Activated B cell treated with CpG ODN at 0.5 μM for 24 hours (primary cell): Measurements from ENCODE around the gene FAM9C. TPM values are rescaled to one million over a fixed set of nuclear protein-coding genes. Genes with fewer than 3 reads are reported as not detected.
"Not testable (repeated sequence)": the region's sequence is repeated elsewhere in the genome, so short reads cannot be mapped to it uniquely, and the experiment has no call there.

Source experiments
- ATAC-seq: fragments of 200-7000 bp; cut with Tn5 transposase; one replicate; pipeline ENCODE4 v1.10.0; 2021; ENCODE audit warnings: low read depth, mild to moderate bottlenecking, moderate library complexity
- CTCF ChIA-PET: fragments of 350-600 bp; sonication (Branson Sonifier 250); formaldehyde crosslinking; loops from one replicate; lab custom pipeline; 2021; ENCODE audit warnings: antibody characterized with exemption; lab: Charles Lee
- POLR2A ChIA-PET: fragments of 350-600 bp; sonication (Branson Sonifier 250); formaldehyde crosslinking; loops from one replicate; lab custom pipeline; 2021; ENCODE audit warnings: antibody characterized with exemption; lab: Charles Lee
- DNase-seq: peaks from one replicate; pipeline ENCODE4 v3.0.0; 2022
- H3K27ac Mint-ChIP-seq: one replicate; pipeline ENCODE4 v1.8.0; 2020; ENCODE audit warnings: mixed read lengths
- H3K27me3 Mint-ChIP-seq: one replicate; pipeline ENCODE4 v1.8.0; 2021; ENCODE audit warnings: mixed read lengths
- H3K36me3 Mint-ChIP-seq: one replicate; pipeline ENCODE4 v1.8.0; 2021; ENCODE audit warnings: low read depth, mixed read lengths
- H3K4me1 Mint-ChIP-seq: one replicate; pipeline ENCODE4 v1.8.0; 2021; ENCODE audit warnings: mixed read lengths
- H3K4me3 Mint-ChIP-seq: one replicate; pipeline ENCODE4 v1.8.0; 2020; ENCODE audit warnings: mild to moderate bottlenecking, mixed read lengths
- H3K9me3 Mint-ChIP-seq: one replicate; pipeline ENCODE4 v1.8.0; 2020; ENCODE audit warnings: mixed read lengths
- intact Hi-C: fragments of 100-400 bp; cut with micrococcal nuclease; formaldehyde crosslinking; loops from one replicate; pipeline ENCODE4 v1.15.1; 2024
- total RNA-seq: library from RNA; stranded (reverse); gene quantifications from 2 replicates; pipeline ENCODE4 v1.2.3, GENCODE V29; 2022
- TF ChIP-seq, protein P1 (sequence below): fragments of 200-600 bp; IDR thresholded peaks from one replicate; pipeline ENCODE4 v1.8.0; 2022; ENCODE audit warnings: antibody characterized with exemption, mild to moderate bottlenecking

Gene FAM9C
- total RNA-seq, 1 donor from 2014 or later = not detected

DNA sequence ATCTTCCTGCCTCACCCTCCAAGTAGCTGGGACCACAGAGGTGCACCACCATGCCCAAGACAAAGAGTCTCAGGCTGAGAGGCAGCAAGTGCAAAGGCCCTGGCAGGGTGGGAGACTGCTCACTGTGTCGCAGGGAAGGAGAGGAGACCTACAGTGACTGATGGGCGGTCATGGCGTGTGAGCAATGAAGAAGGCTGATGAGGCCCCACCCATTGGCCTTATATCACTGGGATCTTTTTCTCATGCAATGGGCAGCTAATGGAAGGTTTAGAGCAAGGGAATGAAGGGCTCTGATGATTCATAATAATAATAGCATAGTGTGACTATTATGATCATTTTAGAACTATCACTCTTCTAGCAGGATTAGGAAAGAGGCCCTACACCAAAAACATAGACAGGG, 20.9 kb downstream of the FAM9C start:
- Mint-ChIP-seq H3K27me3 (no peaks in the 10 kb centered on the region), H3K4me1 (peaks cover 47% of the 10 kb centered on the region), H3K27ac (no peak overlapping the region), H3K4me3 (no peak overlapping the region), H3K36me3 (no peaks in the 10 kb centered on the region), H3K9me3 (no peaks in the 10 kb centered on the region)
- intact Hi-C loops = no loop called here
- TF ChIP-seq, protein P1, sequence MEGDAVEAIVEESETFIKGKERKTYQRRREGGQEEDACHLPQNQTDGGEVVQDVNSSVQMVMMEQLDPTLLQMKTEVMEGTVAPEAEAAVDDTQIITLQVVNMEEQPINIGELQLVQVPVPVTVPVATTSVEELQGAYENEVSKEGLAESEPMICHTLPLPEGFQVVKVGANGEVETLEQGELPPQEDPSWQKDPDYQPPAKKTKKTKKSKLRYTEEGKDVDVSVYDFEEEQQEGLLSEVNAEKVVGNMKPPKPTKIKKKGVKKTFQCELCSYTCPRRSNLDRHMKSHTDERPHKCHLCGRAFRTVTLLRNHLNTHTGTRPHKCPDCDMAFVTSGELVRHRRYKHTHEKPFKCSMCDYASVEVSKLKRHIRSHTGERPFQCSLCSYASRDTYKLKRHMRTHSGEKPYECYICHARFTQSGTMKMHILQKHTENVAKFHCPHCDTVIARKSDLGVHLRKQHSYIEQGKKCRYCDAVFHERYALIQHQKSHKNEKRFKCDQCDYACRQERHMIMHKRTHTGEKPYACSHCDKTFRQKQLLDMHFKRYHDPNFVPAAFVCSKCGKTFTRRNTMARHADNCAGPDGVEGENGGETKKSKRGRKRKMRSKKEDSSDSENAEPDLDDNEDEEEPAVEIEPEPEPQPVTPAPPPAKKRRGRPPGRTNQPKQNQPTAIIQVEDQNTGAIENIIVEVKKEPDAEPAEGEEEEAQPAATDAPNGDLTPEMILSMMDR = no peak
- ChIA-PET POLR2A (interaction anchor here (0.6 to 2.0 kb wide), 11 partner anchors 10 to 68 kb away, joined by 3 to 9 read pairs (median 4); partner anchors contain the start of gene TMSB4X), CTCF (interaction anchor here (0.6 to 0.9 kb wide), 2 partner anchors 77 to 464 kb away, joined by 3 read pairs; no protein-coding TSS in a partner anchor)
- DNase-seq (no peak), ATAC-seq (no peak)

DNA sequence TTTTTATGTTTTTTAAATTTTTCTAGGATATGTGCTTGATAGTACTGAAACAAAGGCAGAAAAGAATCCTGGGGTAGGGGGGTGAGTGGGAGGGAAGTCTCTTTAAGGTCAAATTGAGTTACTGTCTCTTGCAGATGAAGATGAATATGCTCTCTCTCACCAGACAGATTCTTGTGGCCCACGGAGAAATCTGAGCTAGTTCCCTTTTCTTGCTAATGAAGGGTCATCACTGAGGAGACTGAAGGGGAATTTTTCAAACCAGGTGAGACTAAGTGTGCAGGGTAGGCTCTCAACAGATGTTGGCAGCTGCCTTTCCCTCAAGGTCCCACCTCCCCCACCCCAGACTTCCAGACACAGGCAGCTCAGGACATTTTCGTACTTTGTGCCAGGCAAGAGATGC, 21.5 kb downstream of the FAM9C start:
- DNase-seq (no peak), ATAC-seq (peak; percentile 71)
- Mint-ChIP-seq H3K27ac (peak overlapping the region; percentile 53), H3K27me3 (no peaks in the 10 kb centered on the region), H3K4me3 (peak overlapping the region; percentile 38), H3K4me1 (peaks cover 45% of the 10 kb centered on the region), H3K9me3 (no peaks in the 10 kb centered on the region), H3K36me3 (no peaks in the 10 kb centered on the region)
- TF ChIP-seq, protein P1 = no peak
- ChIA-PET POLR2A (interaction anchor here (0.6 to 2.0 kb wide), 13 partner anchors 9 to 68 kb away, joined by 3 to 9 read pairs (median 4); partner anchors contain the start of gene TMSB4X), CTCF (interaction anchor here (0.6 to 0.9 kb wide), 2 partner anchors 76 to 465 kb away, joined by 3 read pairs; no protein-coding TSS in a partner anchor)
- intact Hi-C loops = no loop called here

DNA sequence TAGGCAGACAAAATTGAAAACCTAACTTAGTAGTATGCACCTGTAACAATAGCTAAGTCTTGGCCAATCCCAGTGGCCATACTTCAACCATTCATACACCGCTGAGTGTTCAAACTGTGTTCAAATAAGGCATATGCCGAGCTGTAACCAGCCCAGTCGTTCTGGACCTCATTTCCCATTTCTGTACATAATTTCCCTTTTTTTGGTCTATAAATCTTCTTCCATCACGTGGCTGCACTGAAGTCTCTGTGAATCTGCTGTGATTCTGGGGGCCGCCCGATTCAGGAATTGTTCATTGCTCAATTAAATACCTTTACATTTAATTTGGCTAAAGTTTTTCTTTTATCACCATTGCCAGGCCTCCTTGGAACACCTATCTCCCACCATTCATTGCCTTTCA, 27.7 kb downstream of the FAM9C start:
- CTCF ChIA-PET, H3K27me3 Mint-ChIP-seq, intact Hi-C loops, DNase-seq, H3K36me3 Mint-ChIP-seq, H3K27ac Mint-ChIP-seq, H3K9me3 Mint-ChIP-seq, ATAC-seq: not testable (repeated sequence)
- POLR2A ChIA-PET = interaction anchor here (1.0 kb wide), 1 partner anchor 17 kb away, joined by 3 read pairs; no protein-coding TSS in a partner anchor
- H3K4me1 Mint-ChIP-seq = peaks cover 48% of the 10 kb centered on the region
- H3K4me3 Mint-ChIP-seq = peak overlapping the region; percentile 24

DNA sequence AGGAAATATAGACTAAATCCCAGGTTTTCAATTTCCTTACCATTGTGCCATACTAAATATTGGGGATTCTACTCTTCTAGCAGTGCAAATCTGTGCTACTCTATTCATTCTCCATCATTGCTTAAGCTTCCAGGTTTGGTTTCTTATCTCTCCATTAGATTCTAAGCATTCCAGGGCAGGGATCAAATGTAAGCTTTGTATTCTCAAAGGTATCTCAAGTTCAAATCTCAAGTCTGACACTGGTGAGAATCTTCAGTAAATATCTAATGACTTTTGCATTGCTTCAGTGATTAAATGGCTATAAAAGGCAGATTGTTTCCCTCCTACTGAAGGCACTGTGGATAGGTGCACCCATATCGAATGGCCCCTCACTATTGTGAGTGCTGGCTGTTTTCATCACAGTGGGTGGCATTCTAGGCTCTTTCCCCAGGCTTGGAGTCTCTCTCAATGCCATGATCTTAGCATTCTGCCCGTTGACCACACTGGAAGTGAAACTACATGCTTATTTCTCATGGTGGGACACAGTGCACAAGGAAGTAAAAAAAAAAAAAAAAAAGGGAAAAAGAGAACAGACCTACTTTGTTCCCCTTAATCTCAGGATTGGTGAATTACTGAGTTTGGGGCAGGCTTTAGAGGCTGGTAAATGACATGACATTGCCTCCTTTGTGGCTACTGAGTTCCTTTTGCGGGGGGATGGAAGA, 28.7 kb downstream of the FAM9C start:
- Mint-ChIP-seq H3K4me1 (peaks cover 52% of the 10 kb centered on the region), H3K4me3 (no peak overlapping the region), H3K27ac (no peak overlapping the region), H3K27me3 (no peaks in the 10 kb centered on the region), H3K36me3 (no peaks in the 10 kb centered on the region), H3K9me3 (no peaks in the 10 kb centered on the region)
- ChIA-PET POLR2A (interaction anchor here (1.0 kb wide), 1 partner anchor 16 kb away, joined by 3 read pairs; no protein-coding TSS in a partner anchor), CTCF (no interaction called here)
- no peak for ATAC-seq
- TF ChIP-seq, protein P1 = no peak
- DNase-seq = no peak
- intact Hi-C loops = no loop called here

DNA sequence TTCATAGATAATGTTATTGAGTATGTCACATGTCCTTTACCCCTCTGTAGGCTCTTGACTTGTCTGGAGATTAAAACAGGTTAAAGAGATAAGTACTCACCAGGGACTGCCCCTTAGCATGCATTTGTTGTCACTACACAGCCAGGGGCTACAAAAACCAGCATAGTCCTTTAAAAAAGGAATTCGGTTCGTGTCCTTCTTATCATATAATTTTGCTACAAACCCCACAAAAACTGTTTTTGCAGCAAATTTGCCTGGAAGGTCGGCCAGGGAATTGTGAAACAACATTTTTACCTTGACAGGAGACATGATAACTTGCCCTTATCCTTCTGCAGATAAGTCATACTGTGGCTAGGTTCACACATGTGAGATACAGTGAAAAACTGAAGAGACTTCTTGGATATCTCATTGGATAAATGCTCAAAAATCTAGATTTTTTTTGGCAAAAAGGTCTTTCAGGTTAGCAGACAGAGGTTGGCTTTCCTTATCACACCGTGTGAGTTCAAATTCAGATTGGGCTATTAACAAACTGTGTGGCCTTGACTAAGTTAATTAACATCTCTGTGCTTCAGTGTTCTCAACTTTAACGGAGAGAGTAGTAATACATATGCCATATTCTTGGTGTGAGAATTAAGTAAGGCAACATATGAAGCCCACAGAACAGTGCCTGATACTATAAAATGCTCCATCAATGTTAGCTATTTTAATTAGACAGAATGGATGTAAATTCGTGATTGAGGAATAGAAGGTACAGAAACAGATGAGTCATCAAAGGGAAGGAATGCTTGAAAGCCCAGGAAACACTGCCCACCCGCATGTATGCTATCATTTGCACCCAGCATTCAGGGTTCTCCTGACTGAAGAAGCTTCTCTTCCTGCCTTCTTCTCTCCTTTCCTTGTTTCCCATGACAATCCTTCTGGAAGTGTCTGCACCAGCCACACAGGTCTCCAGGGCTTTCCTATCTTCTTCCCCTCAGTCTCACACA, 30.0 kb downstream of the FAM9C start:
- Mint-ChIP-seq H3K36me3 (no peaks in the 10 kb centered on the region), H3K4me1 (peaks cover 58% of the 10 kb centered on the region), H3K27ac (peak overlapping the region; percentile 64), H3K9me3 (no peaks in the 10 kb centered on the region), H3K27me3 (no peaks in the 10 kb centered on the region), H3K4me3 (peak overlapping the region; percentile 16)
- POLR2A ChIA-PET = interaction anchor here (0.7 to 11.7 kb wide), 13 partner anchors 9 to 74 kb away, joined by 3 to 179 read pairs (median 5); partner anchors contain the start of gene TMSB4X
- DNase-seq (no peak), ATAC-seq (peak; percentile 38)
- CTCF ChIA-PET = interaction anchor here (1.4 kb wide), 1 partner anchor 13 kb away, joined by 3 read pairs; no protein-coding TSS in a partner anchor
- TF ChIP-seq, protein P1 = no peak
- intact Hi-C loops = no loop called here
